Lung (tissue), 12 donors: ENCODE results near the gene KCNMA1. TPM values are rescaled to one million over a fixed set of nuclear protein-coding genes. Genes with fewer than 3 reads are reported as not detected.

ENCODE experiments used
- ATAC-seq: fragments of 200-7000 bp; cut with Tn5 transposase; one replicate; pipeline ENCODE4 v1.9.1; 2020; ENCODE audit warnings: moderate number of reproducible peaks; ENCODE audit not compliant: insufficient read depth, low FRiP score
- DNase-seq, 3 donors: peaks; one replicate each; pipeline ENCODE4 v3.0.0-alpha.2; 2013 to 2017
- H3K27ac ChIP-seq, 2 donors: one replicate each; pipeline ENCODE4 v1.5.1; 2013; ENCODE audit warnings: mild to moderate bottlenecking in 2 of 2, moderate library complexity in 2 of 2, control low read depth in 1 of 2, inconsistent platforms in 1 of 2, low read depth in 1 of 2, low read length in 1 of 2
- H3K27me3 ChIP-seq, 3 donors: one replicate each; pipeline ENCODE4 v1.5.1; 2013; ENCODE audit warnings: low read length in 2 of 3; ENCODE audit not compliant: control insufficient read depth in 3 of 3, insufficient read depth in 3 of 3
- H3K36me3 ChIP-seq, 4 donors: one replicate each; pipeline ENCODE4 v1.5.1; 2013; ENCODE audit warnings: low read length in 4 of 4, mild to moderate bottlenecking in 1 of 4, moderate library complexity in 1 of 4; ENCODE audit not compliant: control insufficient read depth in 4 of 4, insufficient read depth in 4 of 4
- H3K4me1 ChIP-seq, 5 donors: one replicate each; pipeline ENCODE4 v1.5.1; 2013; ENCODE audit warnings: low read length in 5 of 5, mild to moderate bottlenecking in 2 of 5, moderate library complexity in 1 of 5; ENCODE audit not compliant: control insufficient read depth in 5 of 5, insufficient read depth in 5 of 5
- H3K4me3 ChIP-seq: one replicate; pipeline ENCODE4 v1.5.1; 2013; ENCODE audit warnings: mild to moderate bottlenecking, control low read depth, moderate library complexity
- H3K9ac ChIP-seq, 2 donors: one replicate each; pipeline ENCODE4 v1.5.1; 2013; ENCODE audit warnings: low read length in 2 of 2, control low read depth in 1 of 2; ENCODE audit not compliant: insufficient read depth in 1 of 2
- H3K9me3 ChIP-seq, 4 donors: one replicate each; pipeline ENCODE4 v1.5.1; 2013; ENCODE audit warnings: low read length in 3 of 4, mild to moderate bottlenecking in 1 of 4, moderate library complexity in 1 of 4; ENCODE audit not compliant: control insufficient read depth in 4 of 4, insufficient read depth in 3 of 4
- CTCF ChIP-seq: IDR thresholded peaks from 2 replicates; pipeline ENCODE4 v1.5.1; 2012; ENCODE audit warnings: mild to moderate bottlenecking; ENCODE audit errors: control extremely low read depth, extremely low read depth
- WGBS, 2 donors: extraction: QIAGEN DNeasy Blood & Tissue Kit; methylation state at CpG; one replicate each; pipeline ENCODE4 v1.1.7; 2013; 5-methylcytosine and 5-hydroxymethylcytosine counted together
- polyA plus RNA-seq, 2 donors: library from polyadenylated mRNA; stranded (reverse); fragments of 200-250 nt; gene quantifications; one replicate each; pipeline ENCODE4 v1.2.1, GENCODE V29; 2013
- total RNA-seq, 2 donors: library from RNA; depleted of rRNA in 1 of 2; stranded (reverse); fragments of >200 nt in 1 of 2; gene quantifications; one replicate each; pipeline ENCODE4 v1.2.1, GENCODE V29; 2014 to 2021
- donor health status: control.
- donor health status: control.
- donor health status: Bipolar disorder and iron deficiency.
- donor health status: healthy.
- donor health status: DM: yes; HTN: yes; CAD: no.

Gene KCNMA1
- total and polyA plus RNA-seq, 4 donors, result 3.8 to 13.0 (median 5.5) TPM

DNA sequence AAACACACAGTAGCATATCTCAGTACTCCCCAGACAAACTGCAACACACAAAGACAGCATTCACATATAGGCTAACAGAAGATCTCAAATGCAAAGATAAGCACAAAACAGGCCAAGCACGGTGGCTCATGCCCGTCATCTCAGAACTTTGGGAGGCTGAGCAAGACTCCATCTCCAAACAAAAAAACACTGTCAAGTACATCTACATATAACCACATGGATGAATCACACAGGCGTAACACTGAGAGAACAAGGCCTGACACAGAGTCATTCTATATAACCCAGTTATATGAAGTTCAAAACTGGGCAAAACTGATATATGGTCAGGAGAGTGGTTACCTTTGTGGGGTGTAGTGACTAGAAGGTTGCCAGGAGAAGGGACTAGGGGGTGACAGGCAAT is 506.4 kb downstream of the KCNMA1 start:
- DNase-seq (no peak), ATAC-seq (no peak)
- Histone ChIP-seq H3K4me3 (no peak overlapping the region), H3K36me3 (no peaks in the 10 kb centered on the region), H3K9ac (no peak overlapping the region), H3K4me1 (no peaks in the 10 kb centered on the region), H3K9me3 (no peaks in the 10 kb centered on the region), H3K27me3 (no peaks in the 10 kb centered on the region), H3K27ac (no peak overlapping the region)
- WGBS, 2 donors, result 92 to 95% methylated on average over 3 of the region's 3 CpGs
- TF ChIP-seq CTCF, result no peak

DNA sequence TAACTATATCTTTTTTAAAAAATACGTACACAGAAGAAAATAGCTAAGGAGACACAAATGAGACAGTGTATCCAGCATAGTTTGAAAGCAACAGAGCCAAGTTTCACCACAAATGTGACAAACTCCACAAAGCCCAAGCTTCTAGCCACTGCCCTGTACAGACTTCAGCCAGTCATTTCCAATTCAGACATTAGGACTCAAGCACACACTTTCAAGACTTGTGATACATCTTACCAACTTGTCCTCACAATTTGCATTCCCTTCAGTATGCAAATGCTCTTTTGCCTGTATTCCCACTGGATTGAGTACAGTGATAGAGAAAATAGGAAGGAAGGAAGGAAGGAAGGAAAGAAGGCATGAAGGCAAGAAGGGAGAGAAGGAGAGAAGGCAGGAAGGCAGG is 510.4 kb downstream of the KCNMA1 start:
- Histone ChIP-seq H3K9ac (no peak overlapping the region), H3K9me3 (no peaks in the 10 kb centered on the region), H3K4me3 (no peak overlapping the region), H3K36me3 (no peaks in the 10 kb centered on the region), H3K4me1 (peaks cover 0 to 7% (median 0%) of the 10 kb centered on the region in 5 donors), H3K27me3 (no peaks in the 10 kb centered on the region), H3K27ac (no peak overlapping the region)
- no peak for TF ChIP-seq CTCF
- ATAC-seq (no peak), DNase-seq (no peak)
- WGBS, 2 donors, result 96 to 97% methylated on average over 1 of the region's 1 CpG

DNA sequence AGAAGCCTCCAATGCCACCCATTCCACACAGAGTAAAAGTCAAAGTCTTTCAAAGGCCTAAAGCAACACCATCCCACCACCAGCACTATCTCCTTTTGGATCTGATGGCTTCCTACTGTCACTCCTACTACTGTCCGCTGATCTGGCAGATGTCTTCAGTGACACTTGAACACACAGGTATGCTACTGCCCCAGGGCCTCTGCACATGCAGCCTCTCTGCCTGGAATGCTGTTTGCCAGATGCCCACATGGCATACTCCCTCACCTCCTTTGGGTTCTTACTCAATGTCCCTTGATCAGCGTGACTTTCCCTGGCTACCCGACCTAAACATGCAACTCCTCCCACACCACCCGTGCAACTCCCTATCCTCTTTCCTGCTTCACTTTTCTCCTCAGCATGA is 512.4 kb downstream of the KCNMA1 start:
- no peaks in the 10 kb centered on the region for H3K27me3 ChIP-seq
- H3K9me3 ChIP-seq, result no peaks in the 10 kb centered on the region
- ATAC-seq, result no peak
- DNase-seq, result no peak
- H3K36me3 ChIP-seq, result no peaks in the 10 kb centered on the region
- H3K9ac ChIP-seq, result no peak overlapping the region
- H3K4me1 ChIP-seq, result peaks cover 0 to 7% (median 0%) of the 10 kb centered on the region in 5 donors
- TF ChIP-seq CTCF, result no peak
- H3K4me3 ChIP-seq, result no peak overlapping the region
- no peak overlapping the region for H3K27ac ChIP-seq
- 85 to 90% methylated on average over 4 of the region's 4 CpGs for WGBS, 2 donors

DNA sequence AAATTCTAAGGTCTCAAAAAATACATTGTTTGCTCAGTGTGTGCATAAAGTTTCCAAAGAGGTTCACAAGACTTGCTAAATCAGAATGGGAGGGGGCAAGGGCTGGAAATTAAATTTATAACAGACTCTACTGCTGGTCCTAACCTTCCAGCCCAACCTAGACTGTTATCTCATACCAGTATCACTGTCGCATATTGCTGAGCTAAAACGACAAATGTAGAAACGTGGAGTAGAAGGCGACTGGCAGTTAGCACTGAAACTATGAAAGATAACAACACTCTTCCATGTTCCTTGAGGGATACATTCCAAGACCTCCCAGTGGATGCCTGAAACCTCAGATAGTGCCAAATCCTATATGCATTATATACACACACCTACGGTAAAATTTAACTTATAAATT is 514.3 kb downstream of the KCNMA1 start:
- H3K9ac ChIP-seq, result no peak overlapping the region
- no peak overlapping the region for H3K4me3 ChIP-seq
- ATAC-seq, result no peak
- no peak for TF ChIP-seq CTCF
- 83 to 86% methylated on average over 5 of the region's 5 CpGs for WGBS, 2 donors
- H3K9me3 ChIP-seq, result no peaks in the 10 kb centered on the region
- no peak for DNase-seq
- H3K27me3 ChIP-seq, result no peaks in the 10 kb centered on the region
- no peaks in the 10 kb centered on the region for H3K36me3 ChIP-seq
- no peak overlapping the region for H3K27ac ChIP-seq
- H3K4me1 ChIP-seq, result peaks cover 0 to 7% (median 0%) of the 10 kb centered on the region in 5 donors
